ENCODE measurements around the gene MAOB.
"Not testable (repeated sequence)": the region's sequence is repeated elsewhere in the genome, so short reads cannot be mapped to it uniquely, and the experiment has no call there.

The MAOB gene

GRCh38 chrX:43882294-43882681 is at the start of gene MAOB:
TSS of gene MAOB (minus strand) at chrX:43882450. CDS start at chrX:43882299, 151 bp downstream.
- DNase-seq (ENCODE audit: low read depth) = no peak

GRCh38 chrX:43922032-43922431 is 39.8 kb upstream of the MAOB start:
- not testable (repeated sequence) for DNase-seq (ENCODE audit: low read depth)

GRCh38 chrX:43910772-43911171 is 28.5 kb upstream of the MAOB start:
- DNase-seq (ENCODE audit: low read depth) = not testable (repeated sequence)

- DNase-seq (ENCODE audit: low read depth) = no peak
Observed at GRCh38 chrX:43910012-43910411, 27.8 kb upstream of the MAOB start.

- DNase-seq (ENCODE audit: low read depth) = no peak
Observed at GRCh38 chrX:43909141-43909540, 26.9 kb upstream of the MAOB start.

GRCh38 chrX:43899878-43900815 is 17.9 kb upstream of the MAOB start:
- DNase-seq (ENCODE audit: low read depth) = peak; percentile 76

GRCh38 chrX:43898406-43899035 is 16.3 kb upstream of the MAOB start:
- peak; percentile 14 for DNase-seq (ENCODE audit: low read depth)

GRCh38 chrX:43897290-43897689 is 15.0 kb upstream of the MAOB start:
- no peak for DNase-seq (ENCODE audit: low read depth)

- DNase-seq (ENCODE audit: low read depth) = no peak
Observed at GRCh38 chrX:43892336-43892870, 10.2 kb upstream of the MAOB start.

GRCh38 chrX:43885617-43886016 is 3.4 kb upstream of the MAOB start:
- no peak for DNase-seq (ENCODE audit: low read depth)

GRCh38 chrX:43881410-43882293 is 598 bp downstream of the MAOB start:
- no peak for DNase-seq (ENCODE audit: low read depth)

GRCh38 chrX:43880425-43880824 is 1.8 kb downstream of the MAOB start:
- no peak for DNase-seq (ENCODE audit: low read depth)

- DNase-seq (ENCODE audit: low read depth) = peak; percentile 6
Observed at GRCh38 chrX:43878906-43879526, 3.2 kb downstream of the MAOB start.

GRCh38 chrX:43876680-43877079 is 5.6 kb downstream of the MAOB start:
- no peak for DNase-seq (ENCODE audit: low read depth)

GRCh38 chrX:43870758-43871419 is 11.4 kb downstream of the MAOB start:
- no peak for DNase-seq (ENCODE audit: low read depth)

GRCh38 chrX:43870011-43870410 is 12.2 kb downstream of the MAOB start:
- no peak for DNase-seq (ENCODE audit: low read depth)

- no peak for DNase-seq (ENCODE audit: low read depth)
Observed at GRCh38 chrX:43868791-43869190, 13.5 kb downstream of the MAOB start.

GRCh38 chrX:43866423-43866822 is 15.8 kb downstream of the MAOB start:
- no peak for DNase-seq (ENCODE audit: low read depth)

GRCh38 chrX:43865791-43866190 is 16.5 kb downstream of the MAOB start:
- DNase-seq (ENCODE audit: low read depth) = no peak

GRCh38 chrX:43862434-43862833 is 19.8 kb downstream of the MAOB start:
- no peak for DNase-seq (ENCODE audit: low read depth)

GRCh38 chrX:43861750-43862149 is 20.5 kb downstream of the MAOB start:
- DNase-seq (ENCODE audit: low read depth) = no peak
